Stimulated activated CD4-positive, alpha-beta T cell treated with anti-CD3 and anti-CD28 coated beads, Interleukin-1b, Interleukin-23, amount 100 ng/mL, for 4 hours (primary cell): ENCODE results near the gene FDXR.

Experiments used
- DNase-seq, 2 donors: peaks; one replicate each; pipeline ENCODE4 v3.0.0-alpha.2; 2020; ENCODE audit warnings: low read depth in 2 of 2

Gene FDXR

DNA sequence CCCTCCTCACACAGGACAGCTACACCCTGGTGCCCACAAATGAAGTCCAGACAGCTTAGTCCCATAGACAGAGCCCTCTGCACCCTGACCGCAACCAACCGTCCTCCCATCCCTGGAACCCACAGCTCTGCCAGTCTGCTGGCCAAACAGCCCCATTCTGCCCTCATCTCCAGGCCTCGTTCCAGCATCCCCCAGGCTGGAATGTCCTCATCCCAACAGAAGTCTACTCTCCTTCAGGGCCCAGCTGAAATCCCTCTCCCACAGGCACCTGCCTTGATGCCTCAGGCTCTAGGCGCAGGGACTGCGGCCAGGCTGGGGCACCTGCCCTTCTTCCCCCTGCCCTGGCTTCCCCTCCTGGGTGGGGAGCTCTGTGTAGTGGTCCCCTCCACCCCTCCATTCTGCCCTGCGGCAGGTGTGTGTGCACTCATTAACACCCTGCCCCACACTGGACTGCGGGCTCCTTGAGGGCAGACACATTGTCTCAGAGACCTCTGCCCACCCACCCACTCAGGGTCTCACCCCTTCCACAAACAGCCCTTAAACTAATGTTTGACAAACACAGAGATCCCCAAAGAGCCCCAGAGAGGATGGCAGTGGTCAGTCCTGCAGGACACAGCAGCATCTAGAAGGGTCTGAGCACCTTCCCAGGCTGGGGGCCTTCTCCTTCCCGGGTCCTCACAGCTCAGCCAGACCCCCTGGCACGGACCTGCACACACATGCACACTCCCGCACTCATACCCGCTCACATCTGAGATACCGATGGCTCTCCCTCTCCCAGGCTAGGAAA lies 13.9 kb downstream of the FDXR start:
- no peak for DNase-seq

DNA sequence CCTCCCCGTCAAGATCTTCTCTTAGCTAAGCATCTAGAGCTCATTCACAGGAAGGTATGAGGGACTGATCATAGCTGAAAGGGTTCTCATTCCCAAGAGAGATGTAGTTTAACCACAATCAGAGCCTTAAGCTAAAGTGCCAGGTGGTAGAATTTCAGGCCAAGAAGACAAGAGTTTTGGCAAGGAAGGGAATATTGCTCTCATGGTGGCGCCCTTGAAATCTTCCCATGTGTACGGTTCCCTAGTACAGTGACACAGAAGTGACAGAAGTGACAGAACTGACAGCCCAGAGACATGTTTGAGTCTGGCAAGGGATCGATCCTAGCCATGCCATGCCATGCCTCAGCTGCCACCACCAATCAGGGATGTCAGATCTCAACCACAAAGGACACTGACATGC lies 15.6 kb downstream of the FDXR start:
- no peak for DNase-seq

DNA sequence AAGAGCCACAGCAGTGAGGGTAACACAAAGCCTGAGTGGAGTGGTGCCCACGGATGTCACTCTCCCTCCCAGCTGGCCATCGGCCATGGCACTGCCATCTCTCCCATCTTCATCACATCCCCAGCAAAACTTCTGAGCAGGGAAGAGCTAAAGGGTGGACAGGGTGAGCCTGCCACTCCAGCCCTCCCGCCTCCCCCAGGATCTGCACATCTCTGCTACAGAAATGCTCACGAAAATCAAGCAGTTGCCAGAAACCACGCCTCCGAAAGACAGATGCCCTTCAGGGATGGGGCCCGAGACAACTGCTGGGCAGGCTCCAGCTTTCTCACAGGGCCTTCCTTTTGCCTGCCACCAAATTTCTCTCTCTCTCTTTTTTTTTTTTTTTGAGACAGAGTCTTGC lies 16.7 kb downstream of the FDXR start:
- no peak for DNase-seq

DNA sequence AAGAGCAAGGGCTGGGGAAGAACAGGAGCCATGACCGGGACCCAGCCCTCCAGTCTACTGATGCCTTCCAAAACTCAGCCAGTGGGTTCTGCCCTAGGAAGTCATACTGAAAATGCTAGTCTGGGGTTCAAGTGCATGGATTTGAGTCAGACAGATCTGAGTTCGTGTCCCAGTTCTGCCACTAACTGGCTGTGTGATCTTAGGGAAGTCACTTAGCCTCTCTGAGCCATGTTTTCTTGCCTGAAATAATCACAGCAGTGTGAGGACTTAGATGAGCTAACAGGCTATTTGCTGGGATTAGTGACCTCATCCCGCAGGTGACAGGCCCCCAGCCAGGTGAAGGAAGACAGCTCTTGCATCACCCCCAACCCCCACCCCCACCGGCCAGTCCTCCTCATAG lies 17.5 kb downstream of the FDXR start:
- DNase-seq: no peak

DNA sequence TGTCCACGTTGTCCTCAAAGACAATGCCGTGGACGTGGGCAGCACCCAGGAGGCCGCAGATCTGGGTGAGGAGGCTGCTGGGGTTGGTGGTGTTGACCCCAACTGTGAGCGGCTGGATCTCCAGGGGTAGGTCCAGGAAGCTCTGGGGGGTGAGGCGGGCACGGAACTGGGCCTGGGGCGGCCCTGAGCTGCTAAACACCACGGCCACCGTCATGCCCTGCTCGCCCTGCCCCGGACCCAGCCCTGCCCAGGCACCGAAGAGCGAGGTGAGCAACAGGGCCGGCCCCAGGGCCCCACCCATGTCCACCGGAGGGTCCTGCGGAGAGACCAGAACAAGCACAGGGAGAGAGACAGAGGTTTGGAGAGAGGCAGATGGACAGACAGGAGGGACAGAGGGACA lies 18.0 kb downstream of the FDXR start:
- DNase-seq: no peak

DNA sequence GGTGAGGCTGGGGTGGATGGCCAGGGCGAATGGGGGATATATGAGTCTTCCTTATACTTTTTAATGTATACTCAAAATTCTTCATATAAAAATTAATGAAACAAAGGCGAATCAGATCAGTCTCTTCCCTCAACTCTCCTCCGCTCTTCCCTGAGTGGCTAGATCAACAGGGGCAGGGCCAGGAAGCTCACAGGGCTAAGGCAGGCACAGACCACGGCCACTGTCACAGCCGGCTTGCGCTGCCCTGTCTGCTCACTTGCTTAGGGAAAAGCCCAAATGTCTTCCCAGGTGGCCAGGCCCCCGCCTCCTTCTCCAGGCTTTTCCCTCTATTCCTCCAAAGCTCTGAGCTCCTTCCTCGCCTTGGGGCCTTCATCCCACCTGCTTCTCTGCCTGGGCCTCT lies 19.1 kb downstream of the FDXR start:
- no peak for DNase-seq

DNA sequence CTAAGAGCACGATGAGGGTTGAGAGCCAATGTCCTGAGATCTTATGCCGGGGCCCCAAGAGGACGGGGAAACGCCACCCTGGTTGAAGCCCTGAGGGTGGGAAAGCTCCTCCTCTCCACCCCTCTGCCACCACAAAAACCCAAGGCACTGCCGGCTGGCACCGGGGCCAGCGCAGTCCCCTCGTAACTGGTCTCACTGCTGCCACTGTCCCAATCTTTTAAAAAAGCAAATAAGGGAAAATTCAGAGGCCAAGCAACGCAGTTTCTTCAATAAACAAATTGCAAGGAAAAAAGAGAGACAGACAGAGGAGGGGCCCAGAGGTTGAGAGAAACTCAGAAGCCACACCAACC lies 19.8 kb downstream of the FDXR start:
- DNase-seq: no peak

DNA sequence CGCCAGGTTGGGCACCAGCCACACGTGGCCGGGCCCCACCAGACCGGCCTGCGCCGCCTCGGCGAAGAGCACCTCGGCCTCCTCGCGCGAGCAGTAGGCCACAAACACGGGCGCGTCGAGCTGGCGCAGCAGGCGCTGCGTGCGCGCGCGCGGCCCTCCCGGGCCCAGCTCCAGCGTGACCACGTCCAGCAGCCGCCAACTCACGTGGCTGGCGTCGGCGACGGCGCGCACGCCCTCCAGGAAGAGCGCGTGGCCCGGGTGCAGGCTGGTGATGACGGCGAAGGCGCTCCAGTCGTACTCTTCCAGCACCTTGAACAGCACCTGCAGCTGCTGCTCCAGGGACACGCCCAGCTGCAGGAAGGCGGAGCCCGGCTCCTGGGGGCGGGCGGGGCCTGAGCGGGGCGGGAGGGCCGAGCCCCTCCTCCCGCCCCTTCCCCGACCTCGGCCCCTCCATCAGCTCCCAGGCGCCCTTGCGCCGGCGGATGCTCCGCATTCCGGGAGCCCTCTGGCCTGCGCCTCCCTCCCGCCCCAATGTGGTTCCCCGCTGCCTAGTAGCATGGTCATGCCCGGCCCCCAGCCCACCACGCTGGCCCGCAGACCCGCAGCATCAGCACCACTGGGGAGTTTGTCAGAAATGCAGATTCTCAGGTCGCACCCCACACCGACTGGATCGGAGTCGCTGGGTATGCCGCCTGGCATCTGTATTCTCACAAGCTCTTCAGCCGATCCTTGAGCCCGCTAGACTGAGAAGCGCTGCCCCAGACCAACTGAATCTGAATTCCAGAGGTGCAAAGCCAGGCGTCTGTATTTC lies 20.4 kb downstream of the FDXR start:
- DNase-seq: peak; percentile 45 to 65

DNA sequence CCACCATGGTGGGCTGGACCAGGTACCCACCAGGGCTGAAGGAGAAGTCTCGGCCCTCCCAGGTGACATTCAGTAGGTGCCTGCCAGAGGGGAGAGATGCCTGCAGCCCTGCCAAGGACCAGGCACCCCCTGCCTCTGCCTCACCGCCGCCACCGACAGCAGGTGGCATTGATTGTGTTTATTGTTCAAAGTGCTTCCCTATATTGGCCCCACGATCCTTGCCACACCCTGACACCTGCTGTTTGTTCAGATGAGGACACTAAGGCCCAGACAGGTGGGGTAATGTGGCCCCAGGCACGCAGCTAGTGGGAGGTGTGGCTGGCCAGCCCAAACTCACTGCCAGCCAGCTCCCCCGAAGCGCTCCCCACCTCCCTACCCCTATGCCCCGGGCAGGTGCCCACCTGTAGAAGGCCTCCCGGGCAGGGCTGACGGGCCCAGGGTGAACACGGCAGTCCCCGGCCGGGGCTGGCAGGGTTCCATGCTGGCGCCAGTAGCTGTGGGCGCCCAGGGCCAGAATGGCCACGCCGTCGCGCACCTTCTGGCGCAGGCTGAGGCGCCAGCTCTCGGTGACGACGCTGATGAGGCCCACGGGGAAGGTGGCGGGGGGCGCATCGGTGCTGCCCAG lies 21.1 kb downstream of the FDXR start:
- no peak for DNase-seq

DNA sequence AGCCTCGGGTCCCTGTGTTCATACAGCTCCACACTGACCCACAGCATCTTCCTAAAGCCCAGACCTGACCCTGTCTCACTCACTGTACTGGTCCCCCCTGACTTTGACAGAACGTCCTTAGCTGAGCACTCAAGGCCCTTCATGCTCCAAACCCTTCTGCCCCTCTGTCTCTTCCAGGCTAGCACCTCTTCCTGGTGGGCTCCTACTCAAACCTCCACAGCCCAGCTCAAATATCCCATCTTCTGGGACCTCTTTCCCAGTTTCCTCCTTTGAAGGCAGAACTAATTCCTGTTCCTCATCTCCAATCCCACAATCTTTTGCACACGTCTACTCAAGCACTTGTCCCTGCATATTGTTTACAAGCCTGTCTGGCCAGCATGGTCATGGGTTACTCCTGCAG lies 21.9 kb downstream of the FDXR start:
- DNase-seq: no peak

DNA sequence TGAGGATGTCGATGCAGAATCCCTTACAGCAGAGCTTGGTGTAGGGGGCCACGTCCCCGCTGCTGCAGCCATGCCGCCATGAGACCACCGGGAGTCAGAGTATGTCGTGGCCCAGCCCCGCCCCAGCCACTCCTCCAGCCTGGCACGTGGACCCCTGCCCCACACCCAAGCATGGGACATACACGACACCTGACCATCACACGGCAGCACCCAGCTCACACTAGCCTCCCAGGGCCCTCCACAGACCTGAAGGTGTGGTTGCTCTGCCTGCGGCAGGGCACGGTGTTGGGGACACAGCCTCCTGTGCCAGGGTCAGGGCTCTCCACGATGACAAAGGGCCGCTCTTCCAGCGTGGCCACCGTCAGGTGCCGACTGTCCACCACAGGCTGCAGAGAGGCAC lies 22.5 kb downstream of the FDXR start:
- DNase-seq: no peak

DNA sequence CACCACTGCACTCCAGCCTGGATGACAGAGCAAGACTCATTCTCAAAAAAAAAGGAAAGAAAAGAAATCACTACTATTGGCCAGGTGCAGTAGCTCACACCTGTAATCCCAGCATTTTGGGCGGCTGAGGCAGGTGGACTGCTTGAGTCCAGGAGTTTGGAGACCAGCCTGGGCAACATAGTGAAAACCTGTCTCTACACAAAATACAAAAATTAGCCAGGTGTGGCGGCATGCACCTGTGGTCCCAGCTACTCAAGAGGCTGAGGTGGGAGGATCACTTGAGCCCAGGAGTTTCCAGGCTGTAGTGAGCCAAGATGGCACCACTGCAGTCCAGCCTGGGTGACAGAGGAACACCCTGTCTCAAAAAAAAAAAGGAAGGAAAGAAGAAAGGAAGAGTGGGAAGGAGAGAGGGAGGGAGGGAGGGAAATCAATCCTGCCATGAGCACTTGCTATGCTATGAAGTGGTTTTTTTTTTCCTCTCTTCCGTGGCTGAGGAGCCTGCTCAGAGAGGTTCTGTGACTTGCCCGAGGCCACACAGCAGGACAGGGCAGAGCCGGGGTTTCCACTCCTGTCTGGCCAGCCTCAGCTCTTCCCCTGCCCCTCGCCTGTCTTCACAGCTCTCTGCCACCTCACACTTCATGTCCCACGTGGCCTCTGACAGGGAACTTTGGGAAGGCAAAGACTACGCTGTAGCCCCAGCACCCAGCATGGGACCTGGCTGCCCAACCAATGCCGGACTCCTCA lies 24.0 kb downstream of the FDXR start:
- no peak for DNase-seq

DNA sequence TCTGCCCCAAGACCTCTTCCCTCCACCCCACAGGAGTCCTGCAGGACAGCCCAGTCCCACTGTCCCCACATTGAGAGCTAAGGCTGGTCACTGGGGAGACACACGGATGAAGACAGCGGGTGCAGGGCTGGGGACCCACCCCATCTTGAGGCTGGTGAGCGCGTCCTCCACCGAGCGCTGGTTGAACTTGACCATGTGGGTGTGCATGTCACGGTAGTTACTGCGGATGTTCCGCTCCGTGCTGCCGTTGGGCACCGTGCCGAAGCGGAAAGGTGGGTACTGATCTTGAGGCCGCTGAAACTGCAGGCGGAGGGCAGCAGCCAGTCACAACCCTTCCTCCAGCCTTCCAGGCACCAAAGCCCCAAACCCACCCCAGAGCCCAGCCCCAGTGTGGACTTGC lies 26.2 kb downstream of the FDXR start:
- DNase-seq: no peak

DNA sequence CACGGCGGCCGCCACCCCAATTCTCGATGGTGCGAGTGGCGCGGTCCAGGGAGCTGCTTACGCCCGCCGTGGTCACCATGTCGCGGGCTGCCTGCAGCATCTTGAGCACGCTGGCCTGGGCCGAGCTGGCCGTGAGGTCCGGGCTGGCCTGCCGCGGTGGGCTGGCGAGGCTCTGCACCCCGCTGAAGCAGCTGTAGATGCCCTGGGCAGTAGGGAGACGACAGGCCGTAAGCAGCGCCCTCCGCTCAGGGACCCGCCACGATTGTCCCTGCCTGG lies 29.5 kb downstream of the FDXR start:
- DNase-seq: no peak

DNA sequence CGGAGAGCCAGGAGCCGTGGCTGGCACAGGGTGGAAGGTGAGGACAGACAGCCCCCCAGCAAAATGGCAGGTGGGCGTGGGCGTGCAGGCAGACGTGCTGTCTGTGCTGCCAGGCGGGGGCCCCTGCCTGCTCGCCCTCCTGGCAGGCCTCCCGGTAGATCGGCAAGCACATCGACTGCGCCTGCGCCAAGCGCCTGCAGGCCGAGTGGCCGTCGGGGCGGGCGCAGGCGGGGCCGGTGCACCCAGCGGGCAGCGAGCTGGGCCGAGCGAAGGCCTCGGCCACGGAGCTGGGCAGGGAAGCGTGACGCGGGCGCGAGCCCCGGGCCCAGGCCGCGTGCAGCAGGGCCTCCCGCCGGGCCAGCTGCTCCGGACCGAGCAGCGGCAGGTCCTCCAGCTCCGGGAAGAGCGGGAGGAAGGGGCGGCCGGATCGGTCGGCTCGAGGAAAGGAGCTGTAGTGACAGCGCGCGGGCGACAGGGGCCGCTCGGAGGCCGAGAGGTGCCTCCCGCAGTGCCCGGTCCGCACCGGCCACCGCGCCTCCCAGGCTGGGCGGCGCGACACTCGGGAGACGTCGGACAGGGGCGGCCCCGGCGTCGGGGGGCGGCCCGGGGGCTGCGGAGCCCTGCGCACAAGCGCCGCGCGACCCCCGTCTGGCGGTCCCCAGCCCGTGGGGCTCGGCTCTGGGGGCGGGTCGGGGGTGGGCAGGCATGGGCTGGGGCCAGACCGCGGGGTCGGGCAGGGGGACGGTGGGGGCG lies 30.0 kb downstream of the FDXR start:
- no peak for DNase-seq

DNA sequence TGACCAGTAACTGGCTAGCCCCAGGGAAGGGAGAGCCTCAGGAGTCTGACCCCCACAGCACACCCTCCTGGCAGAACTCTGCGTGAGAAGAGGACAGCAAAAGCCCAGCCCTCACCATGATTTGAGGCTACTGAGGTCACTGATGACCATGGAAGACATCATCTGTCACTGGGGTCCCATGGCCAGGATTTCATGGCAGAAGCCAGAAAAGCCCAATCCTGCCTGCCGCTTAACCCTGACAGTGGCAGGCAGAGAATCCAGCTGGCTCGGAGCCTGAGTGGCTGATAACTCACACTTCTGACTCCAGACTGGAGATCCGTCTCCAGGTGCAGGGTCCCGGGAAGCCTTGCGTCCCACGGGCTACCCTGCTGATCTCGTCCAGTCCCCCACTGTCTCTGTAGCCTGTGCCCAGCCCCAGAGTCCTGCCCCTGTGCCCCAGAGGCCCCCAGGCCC lies 30.6 kb downstream of the FDXR start:
- DNase-seq: no peak

DNA sequence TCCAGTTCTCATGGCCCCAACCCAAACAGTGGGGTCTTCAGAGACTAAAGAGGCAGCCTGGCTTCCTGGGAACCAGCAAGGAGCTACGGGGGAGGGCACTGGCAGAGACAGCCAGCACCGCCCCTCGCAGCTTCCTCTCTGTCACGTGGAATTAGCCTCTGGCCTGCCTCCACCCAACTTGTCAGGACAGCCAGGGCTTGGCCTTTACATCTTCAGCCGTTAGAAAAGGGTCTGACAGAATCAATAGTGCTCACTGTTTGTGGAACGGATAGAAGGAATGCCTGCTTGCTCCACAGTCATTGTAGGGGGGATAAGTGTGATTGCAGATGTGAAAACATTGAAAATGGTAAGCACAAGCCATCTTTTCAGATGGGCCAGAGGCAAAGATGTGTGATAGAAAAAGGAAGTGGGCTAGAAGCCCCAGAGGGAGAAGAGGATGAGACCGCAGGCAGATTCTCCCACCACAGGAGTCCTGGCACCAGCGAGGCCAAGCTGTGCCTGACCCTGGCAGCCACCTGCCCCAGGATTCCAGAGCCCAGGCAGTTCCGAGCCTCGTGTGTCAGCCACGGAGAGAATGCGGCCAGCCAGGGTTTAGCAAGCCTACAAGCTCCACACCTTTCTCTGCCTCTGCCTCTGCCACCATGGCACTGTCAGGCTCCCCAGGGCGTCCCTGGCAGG lies 31.7 kb downstream of the FDXR start:
- no peak for DNase-seq

DNA sequence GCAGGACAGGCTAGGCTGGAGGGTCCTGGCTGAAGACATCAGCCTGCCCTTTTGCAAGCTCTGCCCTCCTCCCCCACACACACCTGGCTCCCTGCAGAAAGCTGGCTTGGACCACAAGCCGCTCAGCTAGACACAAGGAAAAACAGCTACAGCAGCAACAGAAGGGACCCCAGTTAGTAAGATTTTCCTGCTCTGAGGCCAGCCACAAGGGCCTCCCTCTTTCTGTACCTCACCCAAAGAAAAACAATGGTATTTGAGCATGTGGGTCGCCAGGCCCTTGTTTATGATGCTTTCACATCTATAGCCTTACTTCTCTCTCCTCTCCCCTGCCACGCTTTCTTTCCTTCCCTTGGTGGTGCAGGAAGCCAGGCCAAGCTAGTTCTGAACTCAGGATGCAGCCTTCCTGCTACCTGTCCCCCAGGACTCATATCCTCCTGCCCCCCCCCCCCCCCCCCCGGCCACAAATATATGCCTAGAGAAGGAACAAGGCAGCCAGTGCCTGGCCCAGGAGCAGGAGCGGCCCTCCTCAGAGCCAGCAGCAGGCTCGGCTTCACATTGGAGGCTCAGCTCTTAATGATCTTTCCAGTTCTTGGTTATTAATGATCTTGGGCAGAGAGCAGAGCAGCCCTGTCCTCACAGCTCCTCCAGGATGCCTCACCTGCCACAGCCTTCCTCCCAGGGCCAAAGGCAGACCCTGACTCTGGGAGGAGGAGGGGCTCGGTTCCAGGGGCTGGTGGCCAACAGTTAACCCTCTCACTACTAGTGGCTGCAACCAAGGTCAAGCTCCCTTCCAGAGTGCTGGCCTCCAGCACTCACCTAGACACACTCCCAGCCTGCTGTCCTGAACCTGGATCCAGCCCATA lies 32.6 kb downstream of the FDXR start:
- DNase-seq: no peak

DNA sequence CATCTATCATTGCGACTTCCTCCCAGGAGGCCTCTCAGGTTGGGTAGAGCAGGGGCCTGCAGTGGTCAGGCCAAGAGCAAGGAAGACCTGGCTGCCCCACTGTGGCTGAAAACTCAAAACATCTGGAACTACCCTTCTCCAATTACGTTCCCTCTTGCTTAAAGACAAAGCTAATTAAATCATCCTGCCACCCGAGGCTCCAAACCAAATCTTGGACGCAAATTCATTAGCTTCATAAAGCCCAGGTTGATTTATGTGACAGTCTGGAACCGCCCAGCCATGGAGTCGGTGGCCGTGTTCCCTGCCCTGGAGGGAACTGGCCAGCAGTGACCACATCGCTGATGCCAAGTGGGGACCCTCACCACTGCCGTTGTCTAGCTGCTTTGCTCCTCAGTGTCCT lies 34.5 kb downstream of the FDXR start:
- DNase-seq: no peak
